Adrenal gland (tissue), 12 donors: Measurements from ENCODE around the gene NUP62. TPM values are rescaled to one million over a fixed set of nuclear protein-coding genes. Genes with fewer than 3 reads are reported as not detected.
A peak's percentile ranks its signal among the peaks of the same experiment; 100 is the strongest.

ENCODE experiments used
- DNase-seq, 7 donors: peaks; one replicate each; pipeline ENCODE4 v3.0.0-alpha.2; 2019 to 2020
- H3K27ac ChIP-seq, 5 donors: fragments of 200-600 bp; sonication (generic) in 4 of 5; 1 replicate in 3 of 5; 2 replicates in 2 of 5; pipeline versions ENCODE4 v1.5.1 to v1.8.0; 2016 to 2020; ENCODE audit warnings: mild to moderate bottlenecking in 1 of 5
- H3K27me3 ChIP-seq: fragments of 200-600 bp; 2 replicates; pipeline ENCODE4 v1.8.0; 2021
- H3K36me3 ChIP-seq, 2 donors: fragments of 200-600 bp; replicated peaks in 1 of 2; 1 replicate in 1 of 2; 2 replicates in 1 of 2; pipeline versions ENCODE4 v1.5.1 to v1.8.0; 2018 to 2022
- H3K4me1 ChIP-seq, 2 donors: fragments of 200-600 bp; replicated peaks in 1 of 2; 1 replicate in 1 of 2; 2 replicates in 1 of 2; pipeline versions ENCODE4 v1.5.1 to v1.8.0; 2018 to 2021
- H3K4me3 ChIP-seq, 4 donors: fragments of 200-600 bp; sonication (generic) in 3 of 4; one replicate each; pipeline ENCODE4 v1.5.1; 2016 to 2018
- H3K9me3 ChIP-seq, 3 donors: fragments of 200-600 bp; sonication (generic) in 1 of 3; replicated peaks in 1 of 3; 1 replicate in 2 of 3; 2 replicates in 1 of 3; pipeline versions ENCODE4 v1.5.1 to v1.8.0; 2016 to 2021
- POLR2A ChIP-seq, 2 donors: fragments of 450-650 bp; IDR thresholded peaks; one replicate each; pipeline ENCODE4 v1.6.1; 2017; ENCODE audit warnings: antibody characterized with exemption in 2 of 2, mild to moderate bottlenecking in 2 of 2, moderate library complexity in 1 of 2
- WGBS, 4 donors: extraction: QIAGEN DNeasy Blood & Tissue Kit in 2 of 4; methylation state at CpG; one replicate each; pipeline versions ENCODE4 v1.1.5 to v1.1.7; 2013 to 2017; 5-methylcytosine and 5-hydroxymethylcytosine counted together
- intact Hi-C, 2 donors: fragments of 100-400 bp; cut with DNase I; formaldehyde crosslinking; loops; one replicate each; pipeline versions ENCODE4 v1.14.1 to v1.15.0; 2022 to 2023
- polyA plus RNA-seq, 3 donors: library from polyadenylated mRNA; stranded (reverse); fragments of 200-250 nt in 2 of 3; fragments of 350-450 nt in 1 of 3; fragmentation: Illumina TruSeq in 1 of 3; extraction: RNeasy Lipid Tissue Mini Kit (QIAGEN cat#74804) in 1 of 3; gene quantifications; one replicate each; pipeline ENCODE4 v1.2.3, GENCODE V29; 2013 to 2014
- total RNA-seq, 9 donors: library from RNA; depleted of rRNA in 4 of 9; stranded (reverse); fragments of >200 nt in 4 of 9; fragments of 120-200 nt in 1 of 9; fragmentation: NEBNext Ultra II Directional in 1 of 9; extraction: Animal tissue kit (Norgen Biotek cat#: 25700) in 1 of 9; gene quantifications; one replicate each; pipeline versions ENCODE4 v1.1.0 to v1.2.4, GENCODE V29; 2013 to 2023
- TF ChIP-seq, protein P1 (sequence below), 6 experiments: fragments of 450-650 bp in 4 of 6; fragments of 200-600 bp in 2 of 6; sonication (generic) in 1 of 6; IDR thresholded peaks; 1 replicate in 5 of 6; 2 replicates in 1 of 6; pipeline versions ENCODE4 v1.5.1 to v1.8.0; 2016 to 2021; ENCODE audit warnings: antibody characterized with exemption in 6 of 6, mild to moderate bottlenecking in 2 of 6, moderate library complexity in 1 of 6
- donor health status: healthy with polysubstance abuse.
- donor health status: Bipolar disorder and iron deficiency.
- donor health status: DM: yes; HTN: yes; CAD: no.
- donor health status: DM: no; HTN: no; CAD: no.
- donor health status: DM: no; HTN: no; CAD: no.
- donor health status: DM: yes; HTN: yes; CAD: no.

NUP62 gene
- total and polyA plus RNA-seq, 12 donors, result 26.4 to 71.8 (median 48.3) TPM

DNA sequence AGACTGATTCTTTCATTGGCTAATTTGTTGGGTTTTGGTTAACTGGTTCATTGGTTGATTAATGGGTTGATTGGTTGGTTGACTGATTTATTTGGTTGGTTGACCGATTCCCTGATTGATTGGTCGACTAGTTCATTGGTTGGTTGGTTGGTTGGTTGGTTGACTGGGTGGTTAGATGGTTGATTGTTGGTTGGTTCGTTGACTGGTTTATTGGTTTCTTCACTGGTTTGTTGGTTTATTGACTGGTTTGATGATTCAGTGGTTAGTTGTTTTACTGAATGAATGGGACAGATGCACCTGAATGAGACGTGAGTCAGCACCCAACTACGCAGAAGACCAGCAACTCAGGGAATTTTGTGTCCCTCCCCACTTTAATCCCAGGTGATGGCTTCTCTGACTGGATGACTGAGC, 2.7 kb upstream of the NUP62 start:
- Histone ChIP-seq H3K27me3 (no peaks in the 10 kb centered on the region), H3K36me3 (peaks cover 0 to 5% of the 10 kb centered on the region in 2 donors), H3K4me3 (no peak overlapping the region), H3K27ac (no peak overlapping the region), H3K9me3 (no peaks in the 10 kb centered on the region), H3K4me1 (peaks cover 16 to 20% of the 10 kb centered on the region in 2 donors)
- intact Hi-C loops, result no loop called here
- no peak for DNase-seq
- TF ChIP-seq, protein P1, sequence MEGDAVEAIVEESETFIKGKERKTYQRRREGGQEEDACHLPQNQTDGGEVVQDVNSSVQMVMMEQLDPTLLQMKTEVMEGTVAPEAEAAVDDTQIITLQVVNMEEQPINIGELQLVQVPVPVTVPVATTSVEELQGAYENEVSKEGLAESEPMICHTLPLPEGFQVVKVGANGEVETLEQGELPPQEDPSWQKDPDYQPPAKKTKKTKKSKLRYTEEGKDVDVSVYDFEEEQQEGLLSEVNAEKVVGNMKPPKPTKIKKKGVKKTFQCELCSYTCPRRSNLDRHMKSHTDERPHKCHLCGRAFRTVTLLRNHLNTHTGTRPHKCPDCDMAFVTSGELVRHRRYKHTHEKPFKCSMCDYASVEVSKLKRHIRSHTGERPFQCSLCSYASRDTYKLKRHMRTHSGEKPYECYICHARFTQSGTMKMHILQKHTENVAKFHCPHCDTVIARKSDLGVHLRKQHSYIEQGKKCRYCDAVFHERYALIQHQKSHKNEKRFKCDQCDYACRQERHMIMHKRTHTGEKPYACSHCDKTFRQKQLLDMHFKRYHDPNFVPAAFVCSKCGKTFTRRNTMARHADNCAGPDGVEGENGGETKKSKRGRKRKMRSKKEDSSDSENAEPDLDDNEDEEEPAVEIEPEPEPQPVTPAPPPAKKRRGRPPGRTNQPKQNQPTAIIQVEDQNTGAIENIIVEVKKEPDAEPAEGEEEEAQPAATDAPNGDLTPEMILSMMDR (IDR thresholded peaks at IDR 0.05), result no peak
- no peak for TF ChIP-seq POLR2A (IDR thresholded peaks at IDR 0.05)
- WGBS, 4 donors, result 95 to 96% (median 96%) methylated on average over 5 of the region's 5 CpGs

DNA sequence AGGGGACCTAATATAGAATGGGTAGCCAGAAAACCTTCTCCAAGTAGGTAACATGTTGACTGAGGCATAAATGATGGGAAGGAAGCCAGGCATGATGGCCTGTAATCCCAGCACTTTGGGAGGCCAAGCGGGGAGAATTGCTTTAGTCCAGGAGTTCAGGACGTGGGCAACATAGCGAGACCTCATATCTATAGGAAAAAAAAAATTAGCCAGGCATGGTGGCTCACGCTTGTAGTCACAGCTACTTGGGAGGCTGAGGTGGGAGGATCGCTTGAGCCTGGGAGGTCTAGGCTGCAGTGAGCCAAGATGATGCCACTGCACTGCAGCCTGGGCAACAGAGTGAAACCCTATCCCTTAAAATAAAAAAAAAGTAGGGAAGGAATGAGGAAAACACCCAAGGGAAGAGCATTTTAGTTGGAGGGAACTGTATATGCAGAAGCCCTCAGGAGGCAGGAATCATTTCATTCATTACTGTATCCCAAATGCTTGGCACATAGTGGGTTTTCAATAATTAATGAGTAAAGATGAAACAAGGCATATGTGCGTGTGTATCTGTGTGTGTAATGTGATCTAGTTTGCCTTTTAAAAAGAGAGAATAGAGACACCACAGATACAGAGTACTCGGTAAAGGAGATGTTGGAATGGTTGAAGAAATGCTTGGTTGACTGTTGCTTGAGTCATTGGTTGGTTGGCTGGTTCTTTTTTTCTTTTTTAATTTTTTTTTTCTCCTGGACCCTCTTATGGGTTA, 2.2 kb upstream of the NUP62 start:
- Histone ChIP-seq H3K36me3 (peaks cover 0 to 11% of the 10 kb centered on the region in 2 donors), H3K4me1 (peaks cover 16 to 22% of the 10 kb centered on the region in 2 donors), H3K4me3 (no peak overlapping the region), H3K9me3 (no peaks in the 10 kb centered on the region), H3K27me3 (no peaks in the 10 kb centered on the region), H3K27ac (peak overlapping the region in 1 of 5 donors; percentile 95)
- no peak for DNase-seq
- intact Hi-C loops, result no loop called here
- 94 to 96% (median 96%) methylated on average over 7 of the region's 7 CpGs for WGBS, 4 donors
- TF ChIP-seq POLR2A (IDR thresholded peaks at IDR 0.05), result no peak
- TF ChIP-seq, protein P1 (IDR thresholded peaks at IDR 0.05), result no peak

DNA sequence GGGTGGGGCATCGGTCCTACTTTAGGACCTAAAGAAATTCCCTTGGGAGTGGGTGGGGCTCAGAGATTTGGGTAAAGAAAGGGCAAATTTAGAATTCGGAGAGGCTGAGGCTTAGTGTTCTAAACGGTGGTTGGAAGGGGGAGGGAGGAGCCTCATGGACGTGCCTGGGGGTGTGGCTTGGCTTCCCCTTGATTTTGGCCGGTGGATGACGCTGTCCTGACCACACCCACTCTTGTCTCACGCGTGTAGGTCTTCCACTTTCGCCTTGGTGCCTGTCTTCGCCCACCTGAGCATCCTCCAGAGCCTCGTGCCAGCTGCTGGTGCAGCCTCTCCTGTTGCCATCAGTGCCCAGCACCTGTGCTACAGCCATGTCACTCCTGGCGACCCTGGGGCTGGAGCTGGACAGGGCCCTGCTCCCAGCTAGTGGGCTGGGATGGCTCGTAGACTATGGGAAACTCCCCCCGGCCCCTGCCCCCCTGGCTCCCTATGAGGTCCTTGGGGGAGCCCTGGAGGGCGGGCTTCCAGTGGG, 1.2 kb upstream of the NUP62 start:
- Histone ChIP-seq H3K4me1 (peaks cover 16 to 24% of the 10 kb centered on the region in 2 donors), H3K27ac (peak overlapping the region; percentile 79 to 97 (median 96)), H3K27me3 (no peaks in the 10 kb centered on the region), H3K36me3 (peaks cover 0 to 12% of the 10 kb centered on the region in 2 donors), H3K4me3 (peak overlapping the region in 1 of 4 donors; percentile 86), H3K9me3 (no peaks in the 10 kb centered on the region)
- WGBS, 4 donors, result 14 to 49% (median 44%) methylated on average over 8 to 15 of the region's 15 CpGs
- DNase-seq, result peak; percentile 69 to 84 (median 76)
- peak in 1 of 2 donors; percentile 6 for TF ChIP-seq POLR2A (IDR thresholded peaks at IDR 0.05)
- TF ChIP-seq, protein P1 (IDR thresholded peaks at IDR 0.05), result no peak
- intact Hi-C loops, result no loop called here

DNA sequence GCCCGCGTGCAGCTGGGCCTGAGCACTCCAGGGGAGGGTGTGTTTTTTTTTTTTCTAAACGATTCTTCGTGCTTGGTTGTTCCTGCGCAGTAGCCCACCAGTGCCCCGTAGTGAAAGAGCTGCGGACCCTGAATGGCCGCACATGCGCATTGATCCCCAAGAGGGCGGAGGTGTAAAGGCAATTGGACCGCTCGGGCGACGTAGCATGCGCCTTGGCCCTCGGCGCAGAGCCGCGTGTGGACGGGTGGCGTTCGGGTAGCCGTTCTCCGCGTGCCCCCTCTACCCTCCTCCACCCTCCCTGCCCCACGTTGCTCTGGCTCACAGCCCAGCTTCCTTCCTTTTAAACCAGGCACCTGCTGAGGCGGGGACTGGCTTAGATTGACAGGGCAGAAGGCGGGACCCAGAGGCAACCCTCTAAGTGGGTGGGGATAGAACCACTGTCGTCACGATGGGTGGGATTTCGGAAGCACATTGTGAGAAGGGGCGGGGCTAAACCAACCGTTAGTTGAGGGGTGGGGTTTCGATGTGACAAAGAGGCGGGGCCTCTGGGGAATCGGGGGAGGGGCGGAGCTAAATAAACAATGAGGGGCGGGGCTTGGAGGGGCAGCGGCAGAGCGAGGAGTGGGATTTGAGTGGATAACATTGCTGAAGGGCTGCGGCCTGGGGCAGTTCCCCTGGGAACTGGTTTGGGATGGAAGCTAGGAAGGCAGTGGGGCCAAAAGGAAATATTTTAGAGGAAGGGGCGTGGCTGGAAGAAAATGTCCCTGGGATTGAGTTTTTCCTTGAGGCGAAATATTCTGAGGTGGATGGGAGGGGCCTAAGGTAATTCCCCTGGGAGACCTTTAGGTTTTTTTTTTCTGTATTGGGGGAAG, 543 bp upstream of the NUP62 start:
- intact Hi-C loops, result no loop called here
- WGBS, 4 donors, result 2 to 6% (median 2%) methylated on average over 15 to 43 of the region's 43 CpGs
- peak overlapping the region; percentile 86 to 98 (median 96) for H3K4me3 ChIP-seq
- peak; percentile 79 to 82 for TF ChIP-seq POLR2A (IDR thresholded peaks at IDR 0.05)
- TF ChIP-seq, protein P1 (IDR thresholded peaks at IDR 0.05), result peak in 4 of 6 experiments; percentile 14 to 46 (median 38)
- H3K27ac ChIP-seq, result peak overlapping the region; percentile 95 to 98 (median 96)
- no peaks in the 10 kb centered on the region for H3K9me3 ChIP-seq
- no peaks in the 10 kb centered on the region for H3K27me3 ChIP-seq
- H3K36me3 ChIP-seq, result peaks cover 0 to 12% of the 10 kb centered on the region in 2 donors
- peak; percentile 96 to 98 (median 98) for DNase-seq
- H3K4me1 ChIP-seq, result peaks cover 16 to 24% of the 10 kb centered on the region in 2 donors
